Measurements from ENCODE around the gene IPP. TPM values are rescaled to one million over a fixed set of nuclear protein-coding genes. Genes with fewer than 3 reads are reported as not detected.
A peak's percentile ranks its signal among the peaks of the same experiment; 100 is the strongest.
"Not testable (repeated sequence)": the region's sequence is repeated elsewhere in the genome, so short reads cannot be mapped to it uniquely, and the experiment has no call there.

The IPP gene
- total RNA-seq, 1 donor from 2014 or later, result 14.4 TPM

DNA sequence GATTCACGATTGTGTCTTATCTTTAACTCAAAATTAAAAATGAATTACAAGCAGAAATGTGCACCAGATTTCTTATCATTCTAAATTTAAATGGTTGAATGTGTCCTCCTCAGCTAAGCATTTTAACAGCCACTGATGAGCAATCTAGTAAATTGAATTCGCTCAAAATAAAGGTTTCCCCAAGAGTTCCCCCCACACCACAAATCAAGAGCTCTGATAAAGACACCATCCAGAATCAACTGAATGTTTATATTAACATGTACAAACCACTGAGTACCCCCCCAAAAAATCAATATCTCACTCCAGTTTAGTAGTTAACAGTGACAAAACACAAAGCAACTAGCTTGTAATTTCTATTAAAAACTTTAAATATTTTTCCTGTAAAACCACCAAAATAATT lies 66.1 kb downstream of the IPP start:
- DNase-seq, result no peak

DNA sequence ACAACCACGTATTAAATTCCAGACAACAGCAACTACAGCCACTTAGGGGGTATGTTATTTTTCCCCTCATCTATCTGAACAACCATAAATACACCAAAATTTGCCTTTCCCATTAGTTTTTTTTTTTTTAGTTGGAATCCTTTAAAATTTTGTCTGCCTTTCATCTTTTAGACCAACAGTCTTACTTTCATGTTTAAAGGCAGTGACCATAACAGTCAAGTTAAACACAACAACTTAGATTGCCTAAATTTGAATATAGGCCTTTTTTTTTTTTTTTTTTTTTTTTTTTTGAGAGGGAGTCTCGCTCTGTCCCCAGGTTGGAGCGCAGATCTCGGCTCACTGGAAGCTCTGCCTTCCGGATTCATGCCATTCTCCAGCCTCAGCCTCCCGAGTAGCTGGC lies 67.5 kb downstream of the IPP start:
- no peak for DNase-seq

DNA sequence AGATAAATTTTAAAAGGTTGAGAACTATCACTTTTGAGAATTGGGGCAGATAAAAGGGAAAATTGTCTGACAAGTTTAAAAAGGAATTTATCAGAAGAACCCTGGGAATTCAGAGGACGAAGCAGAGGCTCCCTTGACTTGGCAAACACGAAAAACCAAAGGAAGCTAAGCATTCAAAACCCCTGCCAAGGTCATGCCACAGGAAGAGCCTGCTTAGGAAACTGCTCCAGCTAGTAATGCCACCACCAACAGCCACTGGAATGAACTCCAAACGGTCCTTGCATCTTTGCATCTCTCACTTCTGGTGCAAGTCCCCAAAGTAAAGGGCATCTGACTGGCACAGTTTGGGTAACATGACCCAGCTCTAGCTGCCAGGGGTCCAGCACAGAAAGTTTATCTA lies 71.3 kb downstream of the IPP start:
- DNase-seq, result peak; percentile 2

DNA sequence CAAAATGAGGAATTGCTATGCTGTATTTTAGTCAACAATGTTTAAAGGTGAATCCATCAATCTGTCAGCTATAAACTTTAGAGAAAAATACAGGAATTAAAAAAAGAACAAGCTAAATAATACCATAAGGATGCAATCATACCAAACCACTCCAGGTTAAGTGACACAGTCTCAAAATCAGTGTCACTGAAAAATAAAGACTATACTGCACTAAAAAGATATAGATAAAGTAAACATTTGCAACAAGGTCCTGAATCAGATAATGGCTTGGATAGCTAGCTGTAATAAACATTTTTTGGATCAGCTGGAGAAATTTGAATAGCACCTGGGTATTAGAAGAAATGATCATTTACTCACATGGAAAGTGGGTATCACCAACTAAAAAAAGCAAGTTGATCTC lies 72.0 kb downstream of the IPP start:
- DNase-seq, result no peak

DNA sequence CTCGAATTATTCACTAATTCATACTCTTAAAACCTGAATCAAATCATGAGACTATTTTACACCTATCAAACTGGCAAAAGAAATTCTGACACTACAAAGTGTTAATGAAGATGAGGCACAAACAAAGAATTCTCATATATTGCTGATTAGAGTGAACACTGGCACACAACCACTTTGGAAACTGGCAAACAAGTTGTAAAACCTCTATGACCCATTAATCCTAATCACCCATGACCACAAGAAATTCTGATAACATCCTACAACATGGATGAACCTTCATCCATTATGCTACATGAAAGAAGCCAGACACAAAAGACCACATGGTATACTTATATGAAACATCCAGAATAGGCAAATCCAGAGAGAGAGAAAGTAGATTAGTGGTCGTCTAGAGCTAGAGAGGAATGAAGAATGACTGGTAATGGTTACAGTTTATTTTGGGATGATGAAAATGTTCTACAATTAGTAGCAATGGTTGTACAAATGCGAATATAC lies 72.7 kb downstream of the IPP start:
- no peak for DNase-seq

DNA sequence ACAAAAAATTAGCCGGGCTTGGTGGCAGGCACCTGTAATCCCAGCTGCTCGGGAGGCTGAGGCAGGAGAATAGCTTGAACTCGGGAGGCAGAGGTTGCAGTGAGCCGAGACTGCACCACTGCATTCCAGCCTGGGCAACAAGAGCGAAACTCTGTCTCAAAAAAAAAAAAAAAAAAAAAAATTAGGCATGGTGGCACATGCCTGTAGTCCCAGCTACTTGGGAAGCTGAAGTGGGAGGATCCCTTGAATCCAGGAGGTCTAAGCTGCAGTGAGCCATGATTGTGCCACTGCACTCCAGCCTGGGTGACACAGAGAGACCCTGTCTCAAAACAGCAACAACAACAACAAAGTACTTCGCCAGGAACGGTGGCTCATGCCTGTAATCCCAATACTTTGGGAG lies 73.9 kb downstream of the IPP start:
- not testable (repeated sequence) for DNase-seq

DNA sequence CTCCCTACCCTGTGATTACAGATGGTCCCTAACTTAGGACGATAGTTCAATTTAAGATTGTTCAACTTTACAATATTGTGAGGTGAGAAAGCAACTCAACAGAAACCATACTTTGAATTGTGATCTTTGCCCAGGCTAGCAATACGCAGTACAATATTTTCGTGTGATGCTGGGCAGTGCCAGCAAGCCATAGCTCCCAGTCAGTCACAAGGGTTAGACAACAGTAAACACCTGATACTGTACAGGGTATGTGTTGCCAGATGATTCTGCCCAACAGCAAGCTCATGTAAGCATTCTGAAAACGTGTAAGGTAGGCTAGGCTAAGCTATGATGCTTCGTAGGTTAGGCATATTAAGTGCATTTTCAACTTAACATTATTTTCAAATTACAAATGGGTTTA lies 76.0 kb downstream of the IPP start:
- DNase-seq, result no peak

DNA sequence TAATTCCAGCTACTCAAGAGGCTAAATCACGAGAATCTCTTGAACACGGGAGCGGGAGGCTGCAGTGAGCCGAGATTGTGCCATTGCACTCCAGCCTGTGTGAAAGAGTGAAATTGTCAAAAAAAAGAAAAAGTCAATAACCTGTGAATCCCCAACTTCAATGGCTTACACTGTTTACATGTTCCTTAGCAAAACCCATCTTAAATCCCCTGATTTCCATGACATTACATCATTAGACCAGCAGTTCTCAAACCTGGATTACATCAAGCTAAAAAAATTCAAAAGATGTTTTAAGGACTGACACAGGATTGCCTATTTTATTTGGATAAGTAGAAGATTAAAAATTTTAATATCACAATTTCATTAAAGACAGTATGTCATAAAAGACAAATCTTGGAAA lies 76.5 kb downstream of the IPP start:
- DNase-seq, result no peak

DNA sequence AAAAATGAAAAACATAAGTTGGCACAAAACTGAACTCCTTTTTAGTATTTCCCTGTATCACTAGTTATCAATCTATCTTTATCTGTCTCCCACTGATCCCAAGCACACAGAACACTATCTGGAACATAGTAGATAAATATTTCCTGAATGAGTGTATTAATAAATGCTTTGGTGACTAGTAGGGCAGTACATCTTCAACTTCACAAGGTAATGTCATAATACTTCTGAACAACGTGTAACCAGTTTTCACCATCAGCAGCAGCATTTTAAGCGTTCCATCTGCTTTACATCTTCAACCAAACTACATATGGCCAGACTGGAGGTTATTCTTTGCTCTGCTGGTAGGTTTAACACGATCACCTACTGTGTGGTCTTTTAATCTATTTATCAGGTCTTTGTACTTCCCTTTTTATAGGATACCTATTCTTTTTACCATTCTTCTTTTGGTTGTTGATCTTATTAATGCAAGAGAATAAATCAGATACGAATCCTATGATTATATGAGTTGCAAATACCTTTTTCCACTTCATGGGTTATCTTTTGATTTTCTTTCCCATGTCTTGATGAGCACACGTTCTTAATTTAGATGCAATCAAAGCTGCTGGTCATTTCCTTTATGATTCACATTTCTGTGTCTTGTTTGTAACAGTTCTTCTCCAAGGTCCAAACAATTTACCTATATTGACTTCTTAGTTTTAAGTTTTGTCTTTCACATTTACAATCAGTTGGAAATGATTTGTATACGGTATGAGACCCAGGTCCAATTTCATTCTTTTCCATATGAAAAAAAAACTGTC lies 80.4 kb downstream of the IPP start:
- DNase-seq, result no peak

DNA sequence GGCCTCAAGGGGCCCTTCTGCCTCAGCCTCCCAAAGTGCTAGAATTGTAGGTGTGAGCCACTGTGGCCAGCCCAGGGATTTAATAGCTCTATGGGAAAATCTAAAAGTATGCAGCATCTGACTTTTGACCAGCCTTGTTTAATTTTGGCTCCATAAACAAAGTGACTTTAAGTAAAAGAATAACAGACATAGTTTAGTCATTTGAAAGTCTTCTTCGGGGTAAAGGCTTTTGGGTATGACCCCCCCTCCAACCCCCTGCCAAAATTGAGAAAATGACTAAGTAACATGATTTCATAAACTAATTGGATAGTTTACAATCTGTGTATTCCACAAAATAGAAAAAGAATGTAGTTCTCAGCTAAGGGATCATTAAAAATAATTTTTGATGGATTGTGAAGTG lies 81.1 kb downstream of the IPP start:
- no peak for DNase-seq

DNA sequence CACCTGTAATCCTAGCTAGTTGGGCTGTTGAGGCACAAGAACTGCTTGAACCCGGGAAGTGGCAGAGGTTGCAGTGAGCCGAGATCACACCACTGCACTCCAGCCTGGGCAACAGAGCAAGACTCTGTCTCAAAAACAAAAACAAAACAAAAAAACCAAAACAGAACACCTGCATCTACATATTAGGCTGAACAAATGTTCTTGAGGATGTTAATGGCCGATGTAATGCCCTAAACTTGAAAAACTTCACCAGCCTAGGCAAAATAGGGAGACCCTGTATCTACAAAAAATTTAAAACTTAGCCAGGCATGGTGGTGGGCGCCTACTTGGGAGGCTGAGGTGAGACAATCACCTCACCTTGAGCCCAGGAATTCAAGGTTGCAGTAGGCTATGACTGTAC lies 81.9 kb downstream of the IPP start:
- DNase-seq, result no peak

DNA sequence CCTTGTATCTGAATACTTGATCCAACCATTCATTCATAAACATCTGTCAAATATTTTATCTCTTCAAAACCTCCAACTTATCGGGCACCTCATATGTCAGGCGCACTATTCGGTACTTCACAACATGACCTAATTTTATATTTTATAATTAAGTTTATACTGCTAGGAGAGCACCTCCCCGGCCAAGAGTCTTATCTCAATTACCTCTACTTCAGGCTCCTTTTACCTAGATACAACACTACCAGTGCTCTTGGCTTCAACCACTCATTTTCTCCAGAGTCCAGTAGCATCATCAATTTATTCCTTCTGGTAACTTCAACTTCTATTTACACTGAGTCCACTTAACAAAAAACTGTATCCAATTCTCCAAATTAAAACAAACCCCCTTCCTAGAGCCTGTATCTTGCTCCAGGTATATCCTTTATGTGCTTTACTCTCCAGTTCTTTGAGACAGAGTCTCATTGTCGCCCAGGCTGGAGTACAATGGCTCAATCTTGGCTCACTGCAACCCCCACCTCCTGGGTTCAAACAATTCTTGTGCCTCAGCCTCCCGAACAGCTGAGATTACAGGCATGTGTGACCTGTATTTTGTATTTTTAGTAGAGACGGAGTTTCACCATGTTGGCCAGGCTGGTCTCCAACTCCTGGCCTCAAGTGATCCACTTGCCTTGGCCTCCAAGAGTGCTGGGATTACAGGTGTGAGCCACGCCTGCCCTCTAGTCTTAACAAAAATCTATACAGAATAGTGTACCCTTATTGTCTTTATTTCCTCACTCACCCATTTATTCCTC lies 82.9 kb downstream of the IPP start:
- no peak for DNase-seq

DNA sequence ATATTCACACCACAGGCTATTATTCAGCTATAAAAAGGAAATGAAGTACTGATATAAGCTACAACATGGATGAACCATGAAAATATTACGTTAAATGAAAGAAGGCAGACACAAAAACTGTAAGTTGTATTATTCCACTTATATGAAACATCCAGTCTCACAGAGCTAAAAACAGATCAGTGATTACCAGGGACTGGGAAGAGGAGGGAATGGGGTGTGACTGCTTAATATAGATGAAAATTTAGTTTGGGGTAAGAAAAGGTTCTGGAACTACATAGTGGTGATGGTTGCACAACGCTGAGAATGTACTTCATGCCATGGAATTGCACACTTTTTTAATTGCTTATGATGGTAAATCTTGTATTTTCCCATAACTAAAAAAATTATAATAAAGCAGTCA lies 83.6 kb downstream of the IPP start:
- no peak for DNase-seq

DNA sequence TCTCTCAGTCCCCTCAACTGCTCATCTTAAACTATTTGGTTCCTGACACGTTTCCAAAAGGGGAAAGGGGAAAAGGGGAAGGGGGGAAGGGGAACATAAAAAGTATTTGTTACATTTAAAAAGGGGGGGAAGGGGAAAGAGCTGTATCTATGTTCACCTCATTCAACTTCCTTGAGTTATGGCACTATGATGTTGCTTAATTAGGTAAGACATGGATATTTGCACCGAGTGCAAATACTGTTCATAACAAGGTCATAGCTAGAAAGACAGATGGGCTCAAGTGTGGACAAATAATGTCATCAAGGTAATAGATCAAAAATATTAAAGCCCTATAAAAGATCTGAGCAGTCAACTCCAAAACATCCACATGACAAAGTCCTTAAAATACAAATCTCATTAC lies 90.1 kb downstream of the IPP start:
- no peak for DNase-seq

DNA sequence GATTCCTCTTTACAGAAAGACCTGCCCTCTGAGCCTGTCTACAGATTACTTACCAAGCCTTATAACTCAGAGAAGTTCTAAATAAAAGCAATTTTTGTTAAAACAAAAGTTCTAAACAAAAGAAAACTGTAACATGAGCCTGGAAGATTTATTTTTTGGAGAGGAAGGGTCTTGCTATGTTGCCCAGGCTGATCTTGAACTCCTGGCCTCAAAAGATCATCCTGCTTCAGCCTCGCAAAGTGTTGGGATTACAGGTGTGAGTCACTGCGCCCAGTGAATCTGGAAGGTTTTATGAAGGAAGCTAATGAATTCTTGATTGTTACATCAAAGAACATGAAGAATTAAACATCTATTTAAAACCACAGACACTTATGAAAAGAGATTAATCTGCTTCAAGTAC lies 91.2 kb downstream of the IPP start:
- DNase-seq, result no peak

DNA sequence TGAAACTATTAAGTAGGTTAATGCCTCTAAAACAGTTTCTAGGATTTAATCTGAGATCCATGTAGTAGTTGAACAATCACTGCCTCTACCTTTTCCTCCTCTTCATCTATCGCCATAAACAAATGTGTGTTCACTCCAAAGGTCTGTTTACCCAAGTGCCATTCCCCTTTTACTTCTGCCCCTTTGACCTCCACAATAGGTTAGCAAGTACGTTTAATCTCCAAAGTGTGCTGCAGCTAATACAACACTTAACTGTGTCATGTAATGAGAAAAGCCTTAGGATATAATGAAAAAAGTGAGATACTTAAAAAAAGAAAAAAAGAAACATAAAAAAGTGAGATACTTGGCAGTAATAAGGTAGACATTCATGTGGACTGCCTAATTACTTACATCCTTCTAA lies 92.3 kb downstream of the IPP start:
- no peak for DNase-seq

DNA sequence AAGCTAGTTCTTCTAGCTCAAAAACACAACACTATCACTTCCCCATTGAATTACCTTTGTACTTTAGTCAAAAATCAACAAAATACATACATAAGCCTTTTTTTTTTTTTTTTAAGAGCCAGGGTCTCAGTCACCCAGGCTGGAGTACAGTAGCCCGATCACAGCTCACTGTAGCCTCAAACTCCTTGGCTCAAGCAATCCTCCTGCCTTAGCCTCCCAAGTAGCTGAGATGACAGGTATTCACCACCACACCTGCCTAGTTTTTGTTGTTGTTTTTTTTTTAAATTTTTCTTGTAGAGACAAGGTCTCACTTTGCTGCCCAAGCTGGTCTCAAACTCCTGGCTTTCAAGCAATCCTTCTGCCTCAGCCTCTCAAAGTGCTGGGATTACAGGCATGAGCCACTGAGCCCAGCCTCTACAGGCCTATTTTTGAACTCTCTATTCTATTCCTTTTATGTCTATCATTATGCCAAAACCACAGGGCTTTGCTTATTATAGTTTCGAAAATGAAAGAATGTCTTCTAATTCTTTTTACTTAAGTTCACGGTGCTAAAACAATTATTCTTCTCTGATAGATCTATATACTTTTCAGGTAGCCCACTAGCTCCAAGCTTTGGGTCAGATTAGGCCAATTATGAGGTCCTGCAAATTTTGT lies 93.8 kb downstream of the IPP start:
- DNase-seq, result no peak

DNA sequence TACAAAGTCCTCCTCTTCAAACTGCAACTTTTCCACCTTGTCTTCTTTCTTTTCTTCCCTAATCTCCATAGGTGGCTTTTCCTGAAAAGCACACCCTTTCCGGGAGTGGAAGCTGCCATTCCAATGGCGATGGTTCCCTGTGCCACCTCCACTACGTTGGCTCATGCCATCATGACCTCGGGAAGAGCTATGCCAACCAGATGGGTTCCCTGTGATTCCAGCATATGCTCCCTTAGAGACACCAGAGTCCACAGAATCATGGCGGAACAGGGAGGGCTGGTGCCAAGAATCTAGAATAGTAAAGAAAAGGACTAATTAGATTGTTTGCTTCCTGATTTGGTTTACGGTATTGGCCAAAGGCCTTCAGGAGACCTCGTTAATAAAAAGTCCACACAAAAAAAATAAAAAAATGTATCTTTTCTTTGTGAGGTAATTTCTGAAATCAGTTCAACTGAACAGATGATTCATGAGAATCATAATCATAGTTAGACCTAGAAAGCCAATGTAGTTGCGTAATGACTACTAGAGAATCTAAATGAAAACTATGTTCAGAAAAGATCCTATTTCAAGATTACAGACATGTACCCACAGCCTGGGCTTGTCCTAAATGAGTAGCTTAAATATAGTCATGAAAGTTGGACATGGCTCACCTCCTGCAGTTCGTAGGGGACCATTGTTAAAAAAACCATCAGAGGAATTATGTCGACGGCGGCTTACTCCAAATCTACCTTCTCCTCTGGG lies 95.7 kb downstream of the IPP start:
- no peak for DNase-seq

All from skin of body (tissue), 2 donors.